HT1080 (cell line): ENCODE results near the gene ABCD2. TPM values are rescaled to one million over a fixed set of nuclear protein-coding genes. Genes with fewer than 3 reads are reported as not detected.
"Not testable (repeated sequence)": the region's sequence is repeated elsewhere in the genome, so short reads cannot be mapped to it uniquely, and the experiment has no call there.

Experiments
- DNase-seq: peaks from one replicate; pipeline ENCODE4 v3.0.0-alpha.2; 2015; ENCODE audit warnings: low read depth
- small RNA-seq: library from RNA; depleted of rRNA; stranded (forward); fragments of <200 nt; gene quantifications from one replicate; pipeline ENCODE3, GENCODE V24; 2014
- total RNA-seq: library from RNA; depleted of rRNA; stranded (reverse); fragments of >200 nt; shearing (Covaris generic); gene quantifications from 2 replicates; pipeline ENCODE4 v1.2.3, GENCODE V29; 2014; rRNA removed

Gene ABCD2
- total RNA-seq, 1 experiment from 2014 or later = 0.05 TPM

GRCh38 chr12:39538679-39539104 is 80.9 kb downstream of the ABCD2 start:
- DNase-seq = no peak

DNA sequence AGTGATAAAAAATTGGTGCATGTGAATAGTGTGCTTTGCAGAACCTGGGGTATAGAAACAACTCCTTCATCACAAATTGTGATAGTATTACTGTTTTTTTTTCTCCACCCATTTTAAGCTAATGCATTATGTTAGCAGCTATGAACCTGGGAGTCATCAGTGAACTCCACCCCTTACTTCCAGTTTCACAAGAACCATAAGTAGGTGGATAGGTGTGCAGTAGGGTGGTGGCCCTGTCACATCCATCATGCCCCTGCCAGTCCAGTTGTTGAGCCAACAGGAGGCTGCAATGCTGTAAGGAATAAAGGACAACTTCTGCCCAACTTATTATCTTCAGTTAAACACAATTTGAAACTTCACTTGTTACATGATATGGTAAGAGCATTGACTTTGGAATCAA is 85.7 kb downstream of the ABCD2 start:
- DNase-seq = no peak

- DNase-seq = no peak
Measured at GRCh38 chr12:39532448-39532847, 87.2 kb downstream of the ABCD2 start.

DNA sequence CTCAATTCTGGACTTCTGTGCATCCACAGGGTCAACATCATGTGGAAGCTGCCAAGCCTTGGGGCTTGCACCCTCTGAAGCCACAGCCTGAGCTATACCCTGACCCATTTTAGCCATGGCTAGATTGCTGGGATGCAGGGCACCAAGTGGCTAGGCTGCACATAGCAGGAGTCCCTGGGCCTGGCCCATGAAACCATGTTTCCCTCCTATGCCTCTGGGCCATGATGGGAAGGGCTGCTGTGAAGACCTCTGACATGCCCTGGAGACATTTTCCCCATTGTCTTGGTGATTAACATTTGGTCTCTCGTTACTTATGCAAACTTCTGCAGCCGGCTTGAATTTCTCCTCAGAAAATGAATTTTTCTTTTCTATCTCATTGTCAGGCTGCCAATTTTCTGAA is 92.6 kb downstream of the ABCD2 start:
- DNase-seq = no peak

GRCh38 chr12:39522167-39522566 is 97.4 kb downstream of the ABCD2 start:
- DNase-seq = not testable (repeated sequence)

- no peak for DNase-seq
Measured at GRCh38 chr12:39510001-39510400, 109.6 kb downstream of the ABCD2 start.

GRCh38 chr12:39505554-39505953 is 114.0 kb downstream of the ABCD2 start:
- no peak for DNase-seq

DNA sequence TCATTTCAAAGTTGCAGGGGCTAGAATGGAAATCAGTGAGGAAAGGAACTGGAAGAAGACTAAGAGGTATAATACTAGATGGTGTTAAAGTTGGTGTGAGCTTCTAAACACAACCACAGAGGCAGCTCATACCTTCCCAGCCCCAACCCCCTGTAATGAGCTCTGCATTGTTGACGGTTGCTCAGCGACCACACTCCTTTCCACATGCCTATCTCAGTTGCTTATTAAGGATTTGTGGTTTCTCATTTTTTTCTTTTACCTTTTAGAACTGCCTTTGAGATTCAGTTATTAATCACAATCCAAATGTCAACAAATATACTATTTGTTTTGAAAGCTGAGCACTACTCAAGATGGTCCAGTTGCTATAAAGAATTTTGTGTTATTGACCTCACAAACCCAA is 114.6 kb downstream of the ABCD2 start:
- peak; percentile 12 for DNase-seq

DNA sequence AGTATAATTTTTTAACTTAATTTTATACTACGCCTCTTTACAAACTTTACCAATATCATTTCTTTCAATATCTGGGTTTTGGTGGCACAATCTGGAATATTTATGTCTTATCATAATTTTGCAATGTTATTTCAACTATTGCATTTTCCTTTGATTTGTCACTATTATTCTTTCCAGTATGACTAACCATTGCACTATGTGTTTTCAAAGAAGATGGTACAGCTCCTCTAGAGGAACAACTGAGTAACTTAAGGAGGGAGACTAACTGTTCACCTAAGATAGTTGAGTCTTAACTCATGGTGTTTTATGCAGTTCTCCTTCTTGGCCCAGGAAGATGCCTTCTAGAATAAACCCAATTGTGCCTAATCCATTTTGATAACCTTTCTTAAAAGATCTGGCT is 116.2 kb downstream of the ABCD2 start:
- peak; percentile 66 for DNase-seq

DNA sequence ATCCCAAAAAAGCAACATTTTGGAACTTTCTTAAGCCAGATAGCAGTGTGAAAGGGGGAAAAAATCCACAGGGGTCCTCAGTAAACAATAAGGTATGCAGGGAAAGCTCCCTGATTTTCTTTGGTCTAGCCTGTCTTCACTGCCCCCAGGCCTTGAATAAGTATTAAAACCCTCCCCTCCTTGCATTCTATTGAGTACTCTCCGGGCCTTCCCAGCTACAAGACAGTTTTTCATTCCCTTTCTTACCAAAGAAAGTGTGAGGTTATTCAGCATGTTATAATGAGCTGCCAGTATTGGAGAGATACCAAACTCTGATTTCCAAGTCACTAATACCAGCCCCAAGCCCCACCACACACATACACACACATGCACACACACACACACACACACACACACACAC is 116.9 kb downstream of the ABCD2 start:
- no peak for DNase-seq

Small RNA genes within 50 kb of the gene (small RNA-seq; reads per million reads assigned to genes)
- not detected for gene AC121334.2

Other genes starting within 250 kb of the ABCD2 start
- 13.2 and 18.1 TPM in 2 replicates for gene KIF21A, start 176.7 kb downstream of the ABCD2 start, total RNA-seq